ENCODE measurements around the gene HOTAIR.

The HOTAIR gene

DNA sequence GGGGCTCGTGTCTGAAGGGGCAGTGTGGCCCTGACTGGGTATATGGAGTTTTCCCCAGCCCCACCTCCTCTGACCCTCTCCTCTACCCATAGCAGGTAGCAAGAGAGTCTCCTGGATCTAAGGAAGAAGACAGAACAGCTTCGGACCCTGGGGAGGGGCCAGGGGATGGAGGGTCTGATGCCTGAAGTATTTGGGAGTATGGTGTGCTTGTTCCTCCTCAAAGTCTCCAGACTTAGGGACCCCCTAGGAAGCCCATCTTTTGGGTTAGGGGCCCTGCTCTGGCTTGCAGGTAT, 33.5 kb upstream of the HOTAIR start:
- no peak for ATAC-seq
- no peak for TF ChIP-seq RARB (CRISPR knock-in tag; IDR thresholded peaks at IDR 0.05)
- TF ChIP-seq, protein P1, sequence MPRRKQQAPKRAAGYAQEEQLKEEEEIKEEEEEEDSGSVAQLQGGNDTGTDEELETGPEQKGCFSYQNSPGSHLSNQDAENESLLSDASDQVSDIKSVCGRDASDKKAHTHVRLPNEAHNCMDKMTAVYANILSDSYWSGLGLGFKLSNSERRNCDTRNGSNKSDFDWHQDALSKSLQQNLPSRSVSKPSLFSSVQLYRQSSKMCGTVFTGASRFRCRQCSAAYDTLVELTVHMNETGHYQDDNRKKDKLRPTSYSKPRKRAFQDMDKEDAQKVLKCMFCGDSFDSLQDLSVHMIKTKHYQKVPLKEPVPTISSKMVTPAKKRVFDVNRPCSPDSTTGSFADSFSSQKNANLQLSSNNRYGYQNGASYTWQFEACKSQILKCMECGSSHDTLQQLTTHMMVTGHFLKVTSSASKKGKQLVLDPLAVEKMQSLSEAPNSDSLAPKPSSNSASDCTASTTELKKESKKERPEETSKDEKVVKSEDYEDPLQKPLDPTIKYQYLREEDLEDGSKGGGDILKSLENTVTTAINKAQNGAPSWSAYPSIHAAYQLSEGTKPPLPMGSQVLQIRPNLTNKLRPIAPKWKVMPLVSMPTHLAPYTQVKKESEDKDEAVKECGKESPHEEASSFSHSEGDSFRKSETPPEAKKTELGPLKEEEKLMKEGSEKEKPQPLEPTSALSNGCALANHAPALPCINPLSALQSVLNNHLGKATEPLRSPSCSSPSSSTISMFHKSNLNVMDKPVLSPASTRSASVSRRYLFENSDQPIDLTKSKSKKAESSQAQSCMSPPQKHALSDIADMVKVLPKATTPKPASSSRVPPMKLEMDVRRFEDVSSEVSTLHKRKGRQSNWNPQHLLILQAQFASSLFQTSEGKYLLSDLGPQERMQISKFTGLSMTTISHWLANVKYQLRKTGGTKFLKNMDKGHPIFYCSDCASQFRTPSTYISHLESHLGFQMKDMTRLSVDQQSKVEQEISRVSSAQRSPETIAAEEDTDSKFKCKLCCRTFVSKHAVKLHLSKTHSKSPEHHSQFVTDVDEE (CRISPR knock-in tag; IDR thresholded peaks at IDR 0.05) = no peak
- TF ChIP-seq ZNF70 (CRISPR knock-in tag; IDR thresholded peaks at IDR 0.05) = no peak
- TF ChIP-seq PPARA (CRISPR knock-in tag; IDR thresholded peaks at IDR 0.05; ENCODE audit: borderline replicate concordance) = no peak
- no peak for TF ChIP-seq ZFP30 (CRISPR knock-in tag; IDR thresholded peaks at IDR 0.05)
- no peak for TF ChIP-seq ZC3H10 (CRISPR knock-in tag; IDR thresholded peaks at IDR 0.05)

DNA sequence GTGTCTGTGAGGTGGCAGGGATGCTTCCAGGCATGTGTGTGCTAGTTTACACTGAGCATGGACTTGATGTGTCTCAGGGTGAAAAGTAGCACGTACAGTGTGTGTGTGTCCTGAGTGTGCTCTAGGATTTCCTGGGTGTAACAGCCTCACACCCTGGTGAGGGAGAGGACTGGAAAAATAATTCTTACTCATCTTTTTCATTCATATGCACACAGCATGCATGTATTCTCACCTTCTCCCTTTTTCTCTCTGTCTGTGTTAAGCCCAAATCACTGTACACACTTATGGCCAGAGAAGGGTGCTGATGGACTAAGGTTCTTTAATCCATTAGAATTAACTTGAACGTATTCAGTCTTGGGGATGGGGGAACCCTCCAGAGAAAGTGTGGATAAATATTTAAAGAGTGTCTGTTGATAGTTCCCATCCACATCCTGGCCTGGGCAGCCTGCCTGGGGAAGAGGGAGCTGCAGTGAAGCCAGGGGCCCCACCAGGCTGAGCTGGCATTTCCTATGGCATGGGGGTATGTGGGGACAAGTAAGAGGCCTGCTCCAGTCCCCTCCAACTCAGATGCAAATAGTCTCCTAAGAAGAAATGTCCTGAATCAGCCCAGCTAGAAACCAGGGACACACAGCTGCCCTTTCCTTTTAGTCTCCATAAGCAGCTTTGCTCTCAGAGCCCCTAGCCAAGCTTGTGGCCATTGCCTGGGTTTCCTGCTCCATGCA, 32.9 kb upstream of the HOTAIR start:
- TF ChIP-seq CSDC2 (CRISPR knock-in tag; IDR thresholded peaks at IDR 0.05) (no peak), ZC3H10 (CRISPR knock-in tag; IDR thresholded peaks at IDR 0.05) (no peak), ZFP30 (CRISPR knock-in tag; IDR thresholded peaks at IDR 0.05) (no peak), ZFP3 (CRISPR knock-in tag; IDR thresholded peaks at IDR 0.05) (no peak), ZNF70 (CRISPR knock-in tag; IDR thresholded peaks at IDR 0.05) (no peak), ISL1 (CRISPR knock-in tag; IDR thresholded peaks at IDR 0.05) (no peak), ARNTL (CRISPR knock-in tag; IDR thresholded peaks at IDR 0.05; ENCODE audit: borderline replicate concordance, low read depth) (no peak), TCF4 (CRISPR knock-in tag; IDR thresholded peaks at IDR 0.05; ENCODE audit: borderline replicate concordance) (no peak), ZNF565 (CRISPR knock-in tag; conservative IDR thresholded peaks at IDR 0.05; ENCODE audit: low read depth) (no peak), ZNF8 (CRISPR knock-in tag; IDR thresholded peaks at IDR 0.05) (no peak), TOX (CRISPR knock-in tag; IDR thresholded peaks at IDR 0.05; ENCODE audit: borderline replicate concordance) (no peak), RARB (CRISPR knock-in tag; IDR thresholded peaks at IDR 0.05) (no peak), BACH2 (CRISPR knock-in tag; IDR thresholded peaks at IDR 0.05; ENCODE audit: borderline replicate concordance) (no peak), GLIS3 (CRISPR knock-in tag; IDR thresholded peaks at IDR 0.05) (no peak)
- TF ChIP-seq, protein P2, sequence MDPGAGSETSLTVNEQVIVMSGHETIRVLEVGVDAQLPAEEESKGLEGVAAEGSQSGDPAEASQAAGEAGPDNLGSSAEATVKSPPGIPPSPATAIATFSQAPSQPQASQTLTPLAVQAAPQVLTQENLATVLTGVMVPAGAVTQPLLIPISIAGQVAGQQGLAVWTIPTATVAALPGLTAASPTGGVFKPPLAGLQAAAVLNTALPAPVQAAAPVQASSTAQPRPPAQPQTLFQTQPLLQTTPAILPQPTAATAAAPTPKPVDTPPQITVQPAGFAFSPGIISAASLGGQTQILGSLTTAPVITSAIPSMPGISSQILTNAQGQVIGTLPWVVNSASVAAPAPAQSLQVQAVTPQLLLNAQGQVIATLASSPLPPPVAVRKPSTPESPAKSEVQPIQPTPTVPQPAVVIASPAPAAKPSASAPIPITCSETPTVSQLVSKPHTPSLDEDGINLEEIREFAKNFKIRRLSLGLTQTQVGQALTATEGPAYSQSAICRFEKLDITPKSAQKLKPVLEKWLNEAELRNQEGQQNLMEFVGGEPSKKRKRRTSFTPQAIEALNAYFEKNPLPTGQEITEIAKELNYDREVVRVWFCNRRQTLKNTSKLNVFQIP (CRISPR knock-in tag; IDR thresholded peaks at IDR 0.05; ENCODE audit: borderline replicate concordance, low read depth) = no peak
- TF ChIP-seq, protein P3, sequence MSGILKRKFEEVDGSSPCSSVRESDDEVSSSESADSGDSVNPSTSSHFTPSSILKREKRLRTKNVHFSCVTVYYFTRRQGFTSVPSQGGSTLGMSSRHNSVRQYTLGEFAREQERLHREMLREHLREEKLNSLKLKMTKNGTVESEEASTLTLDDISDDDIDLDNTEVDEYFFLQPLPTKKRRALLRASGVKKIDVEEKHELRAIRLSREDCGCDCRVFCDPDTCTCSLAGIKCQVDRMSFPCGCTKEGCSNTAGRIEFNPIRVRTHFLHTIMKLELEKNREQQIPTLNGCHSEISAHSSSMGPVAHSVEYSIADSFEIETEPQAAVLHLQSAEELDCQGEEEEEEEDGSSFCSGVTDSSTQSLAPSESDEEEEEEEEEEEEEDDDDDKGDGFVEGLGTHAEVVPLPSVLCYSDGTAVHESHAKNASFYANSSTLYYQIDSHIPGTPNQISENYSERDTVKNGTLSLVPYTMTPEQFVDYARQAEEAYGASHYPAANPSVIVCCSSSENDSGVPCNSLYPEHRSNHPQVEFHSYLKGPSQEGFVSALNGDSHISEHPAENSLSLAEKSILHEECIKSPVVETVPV (CRISPR knock-in tag; IDR thresholded peaks at IDR 0.05) = no peak
- TF ChIP-seq, protein P1 (CRISPR knock-in tag; IDR thresholded peaks at IDR 0.05) = no peak
- TF ChIP-seq, protein P4, sequence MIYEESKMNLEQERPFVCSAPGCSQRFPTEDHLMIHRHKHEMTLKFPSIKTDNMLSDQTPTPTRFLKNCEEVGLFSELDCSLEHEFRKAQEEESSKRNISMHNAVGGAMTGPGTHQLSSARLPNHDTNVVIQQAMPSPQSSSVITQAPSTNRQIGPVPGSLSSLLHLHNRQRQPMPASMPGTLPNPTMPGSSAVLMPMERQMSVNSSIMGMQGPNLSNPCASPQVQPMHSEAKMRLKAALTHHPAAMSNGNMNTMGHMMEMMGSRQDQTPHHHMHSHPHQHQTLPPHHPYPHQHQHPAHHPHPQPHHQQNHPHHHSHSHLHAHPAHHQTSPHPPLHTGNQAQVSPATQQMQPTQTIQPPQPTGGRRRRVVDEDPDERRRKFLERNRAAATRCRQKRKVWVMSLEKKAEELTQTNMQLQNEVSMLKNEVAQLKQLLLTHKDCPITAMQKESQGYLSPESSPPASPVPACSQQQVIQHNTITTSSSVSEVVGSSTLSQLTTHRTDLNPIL (CRISPR knock-in tag; IDR thresholded peaks at IDR 0.05; ENCODE audit: low read depth) = no peak
- no peak for ATAC-seq
